Transverse colon (tissue), 4 donors: ENCODE results near the gene TARP.

ENCODE experiments used
- EP300 ChIP-seq: sonication (generic); formaldehyde crosslinking; IDR thresholded peaks from one replicate; pipeline ENCODE4 v1.6.1; 2017; ENCODE audit warnings: antibody characterized with exemption, low read depth
- POLR2A ChIP-seq: fragments of 450-650 bp; IDR thresholded peaks from one replicate; pipeline ENCODE4 v1.6.1; 2016; ENCODE audit warnings: antibody characterized with exemption, mild to moderate bottlenecking, moderate library complexity
- POLR2AphosphoS5 ChIP-seq, 3 donors: sonication (generic); formaldehyde crosslinking; IDR thresholded peaks; one replicate each; pipeline ENCODE4 v1.6.1; 2016; ENCODE audit warnings: antibody characterized with exemption in 3 of 3
- TF ChIP-seq, protein P1 (sequence below), 5 experiments: fragments of 200-600 bp in 3 of 5; fragments of 450-650 bp in 2 of 5; sonication (generic) in 3 of 5; IDR thresholded peaks; 1 replicate in 2 of 5; 2 replicates in 3 of 5; pipeline ENCODE4 v1.5.1; 2016 to 2017; ENCODE audit warnings: antibody characterized with exemption in 5 of 5, inconsistent platforms in 3 of 5, mild to moderate bottlenecking in 2 of 5, moderate library complexity in 1 of 5

DNA sequence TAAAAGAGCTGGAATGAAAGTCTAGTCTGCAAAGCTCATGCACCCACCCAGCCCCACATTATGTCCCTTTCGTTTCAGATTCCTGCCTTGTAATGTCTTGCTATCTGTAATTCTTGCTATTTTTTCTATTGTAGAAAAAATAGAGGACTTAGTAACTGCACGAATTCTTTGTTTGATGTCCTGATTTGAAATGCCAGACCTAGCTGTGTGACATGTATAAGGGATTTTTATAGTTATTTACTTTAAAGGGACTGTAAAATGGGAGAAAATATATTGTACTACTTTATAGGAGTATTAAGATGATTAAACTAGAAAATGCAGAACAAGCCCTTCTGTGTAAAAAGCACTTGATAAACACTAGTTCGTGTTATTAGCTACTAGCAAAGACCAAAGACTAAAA lies 32.4 kb downstream of the TARP start:
- TF ChIP-seq, protein P1, sequence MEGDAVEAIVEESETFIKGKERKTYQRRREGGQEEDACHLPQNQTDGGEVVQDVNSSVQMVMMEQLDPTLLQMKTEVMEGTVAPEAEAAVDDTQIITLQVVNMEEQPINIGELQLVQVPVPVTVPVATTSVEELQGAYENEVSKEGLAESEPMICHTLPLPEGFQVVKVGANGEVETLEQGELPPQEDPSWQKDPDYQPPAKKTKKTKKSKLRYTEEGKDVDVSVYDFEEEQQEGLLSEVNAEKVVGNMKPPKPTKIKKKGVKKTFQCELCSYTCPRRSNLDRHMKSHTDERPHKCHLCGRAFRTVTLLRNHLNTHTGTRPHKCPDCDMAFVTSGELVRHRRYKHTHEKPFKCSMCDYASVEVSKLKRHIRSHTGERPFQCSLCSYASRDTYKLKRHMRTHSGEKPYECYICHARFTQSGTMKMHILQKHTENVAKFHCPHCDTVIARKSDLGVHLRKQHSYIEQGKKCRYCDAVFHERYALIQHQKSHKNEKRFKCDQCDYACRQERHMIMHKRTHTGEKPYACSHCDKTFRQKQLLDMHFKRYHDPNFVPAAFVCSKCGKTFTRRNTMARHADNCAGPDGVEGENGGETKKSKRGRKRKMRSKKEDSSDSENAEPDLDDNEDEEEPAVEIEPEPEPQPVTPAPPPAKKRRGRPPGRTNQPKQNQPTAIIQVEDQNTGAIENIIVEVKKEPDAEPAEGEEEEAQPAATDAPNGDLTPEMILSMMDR (IDR thresholded peaks at IDR 0.05): no peak
- TF ChIP-seq POLR2AphosphoS5 (IDR thresholded peaks at IDR 0.05) (no peak), POLR2A (no peak), EP300 (no peak)
